GM21390 (cell line): ENCODE results near the gene REM2.

Experiments used
- ATAC-seq: cut with Tn5 transposase; IDR thresholded peaks from one replicate; pipeline ENCODE4 v1.9.1; 2021; ENCODE audit not compliant: unreplicated experiment

The REM2 gene

GRCh38 chr14:22883173-22883976 is at the start of gene REM2:
Gene REM2, plus strand, starts transcription at chr14:22883222. Its CDS starts 66 bp downstream, at chr14:22883288.
- no peak for ATAC-seq

GRCh38 chr14:22835505-22835904 is 47.5 kb upstream of the REM2 start:
- ATAC-seq, result no peak

GRCh38 chr14:22836301-22837113 is 46.5 kb upstream of the REM2 start, which contains the start of gene MMP14:
Gene MMP14, plus strand, starts transcription at chr14:22836585. Its CDS starts 233 bp downstream, at chr14:22836818.
- ATAC-seq, result no peak

GRCh38 chr14:22837114-22837749 is 45.8 kb upstream of the REM2 start:
- ATAC-seq, result no peak

GRCh38 chr14:22837750-22838538 is 45.1 kb upstream of the REM2 start:
- ATAC-seq, result no peak

- no peak for ATAC-seq
Observed at GRCh38 chr14:22838631-22839041, 44.4 kb upstream of the REM2 start.

GRCh38 chr14:22839159-22839779 is 43.8 kb upstream of the REM2 start:
- no peak for ATAC-seq

- ATAC-seq, result no peak
Observed at GRCh38 chr14:22841311-22841710, 41.7 kb upstream of the REM2 start.

- no peak for ATAC-seq
Observed at GRCh38 chr14:22841769-22842168, 41.3 kb upstream of the REM2 start.

GRCh38 chr14:22842211-22843122 is 40.6 kb upstream of the REM2 start:
- ATAC-seq, result no peak

GRCh38 chr14:22843123-22843925 is 39.7 kb upstream of the REM2 start:
- ATAC-seq, result no peak

GRCh38 chr14:22844221-22845102 is 38.6 kb upstream of the REM2 start:
- ATAC-seq, result no peak

GRCh38 chr14:22845103-22845394 is 38.0 kb upstream of the REM2 start:
- no peak for ATAC-seq

- ATAC-seq, result no peak
Observed at GRCh38 chr14:22845821-22846625, 37.0 kb upstream of the REM2 start.

- ATAC-seq, result no peak
Observed at GRCh38 chr14:22846811-22847307, 36.2 kb upstream of the REM2 start.

GRCh38 chr14:22847661-22848341 is 35.2 kb upstream of the REM2 start:
- no peak for ATAC-seq
